WTC11 (cell line): ENCODE measurements around the gene TMC4. TPM values are rescaled to one million over a fixed set of nuclear protein-coding genes. Genes with fewer than 3 reads are reported as not detected.

Experiments
- ATAC-seq: fragments of 200-7000 bp; cut with Tn5 transposase; 2 replicates; pipeline ENCODE4 v1.10.0; 2021; ENCODE audit warnings: mild to moderate bottlenecking, moderate library complexity
- CTCF ChIA-PET: fragments of 300-600 bp; sonication (Branson Sonifier 250); formaldehyde crosslinking; loops from one replicate; lab custom pipeline; 2021; ENCODE audit warnings: antibody characterized with exemption; lab: Charles Lee
- POLR2A ChIA-PET: fragments of 350-600 bp; sonication (Branson Sonifier 250); formaldehyde crosslinking; loops from one replicate; lab custom pipeline; 2021; ENCODE audit warnings: antibody characterized with exemption; lab: Charles Lee
- DNase-seq: peaks from one replicate; pipeline ENCODE4 v3.0.0; 2021; ENCODE audit warnings: low spot score
- H3K27ac Mint-ChIP-seq: 2 replicates; pipeline ENCODE4 v1.8.0; 2021; ENCODE audit warnings: mixed read lengths
- H3K27me3 Mint-ChIP-seq: 2 replicates; pipeline ENCODE4 v1.8.0; 2021; ENCODE audit warnings: low read depth, mild to moderate bottlenecking, moderate library complexity, mixed read lengths
- H3K36me3 Mint-ChIP-seq: 2 replicates; pipeline ENCODE4 v1.8.0; 2021; ENCODE audit warnings: mixed read lengths
- H3K4me1 Mint-ChIP-seq: 2 replicates; pipeline ENCODE4 v1.8.0; 2022; ENCODE audit warnings: mixed read lengths
- H3K4me3 Mint-ChIP-seq: 2 replicates; pipeline ENCODE4 v1.8.0; 2021; ENCODE audit warnings: mild to moderate bottlenecking, moderate library complexity, mixed read lengths
- H3K9me3 Mint-ChIP-seq: 2 replicates; pipeline ENCODE4 v1.8.0; 2021; ENCODE audit warnings: mixed read lengths
- ESRRA ChIP-seq: sonication (generic); formaldehyde crosslinking; IDR thresholded peaks from 2 replicates; pipeline ENCODE4 v1.8.1; 2022; ENCODE audit warnings: mild to moderate bottlenecking, missing genetic modification reagents, borderline replicate concordance
- ETV6 ChIP-seq: sonication (generic); formaldehyde crosslinking; IDR thresholded peaks from 2 replicates; pipeline ENCODE4 v1.8.1; 2022; ENCODE audit warnings: mild to moderate bottlenecking, missing genetic modification reagents
- GTF2I ChIP-seq: fragments of 250-450 bp; sonication (Bioruptor Pico); conservative IDR thresholded peaks from 2 replicates; pipeline ENCODE4 v1.4.0; 2021; ENCODE audit warnings: mild to moderate bottlenecking
- IRF2 ChIP-seq: sonication (generic); formaldehyde crosslinking; IDR thresholded peaks from 2 replicates; pipeline ENCODE4 v1.8.0; 2022; ENCODE audit warnings: low read depth, missing genetic modification reagents, borderline replicate concordance
- KAT7 ChIP-seq: sonication (generic); formaldehyde crosslinking; IDR thresholded peaks from 2 replicates; pipeline ENCODE4 v1.8.1; 2023; ENCODE audit warnings: missing genetic modification reagents, mild to moderate bottlenecking, borderline replicate concordance
- NR3C1 ChIP-seq: sonication (generic); formaldehyde crosslinking; conservative IDR thresholded peaks from 2 replicates; pipeline ENCODE4 v1.8.1; 2023; ENCODE audit warnings: low read depth, mild to moderate bottlenecking, missing genetic modification reagents
- TP53 ChIP-seq: sonication (generic); formaldehyde crosslinking; IDR thresholded peaks from 2 replicates; pipeline ENCODE4 v1.8.1; 2023; ENCODE audit warnings: mild to moderate bottlenecking, missing genetic modification reagents
- ZNF317 ChIP-seq: sonication (generic); formaldehyde crosslinking; IDR thresholded peaks from 2 replicates; pipeline ENCODE4 v1.8.1; 2023; ENCODE audit warnings: low read depth, mild to moderate bottlenecking, moderate library complexity, missing genetic modification reagents, borderline replicate concordance
- ZNF423 ChIP-seq: fragments of 250-450 bp; sonication (Bioruptor Pico); IDR thresholded peaks from 2 replicates; pipeline ENCODE4 v2.1.2; 2022; ENCODE audit warnings: mild to moderate bottlenecking, moderate library complexity
- total RNA-seq: library from RNA; stranded (reverse); gene quantifications from 3 replicates; pipeline ENCODE4 v1.2.3, GENCODE V29; 2021
- TF ChIP-seq, protein P1 (sequence below): sonication (generic); formaldehyde crosslinking; IDR thresholded peaks from 2 replicates; pipeline ENCODE4 v1.8.0; 2023; ENCODE audit warnings: missing genetic modification reagents, mild to moderate bottlenecking, borderline replicate concordance
- TF ChIP-seq, protein P2 (sequence below): sonication (generic); formaldehyde crosslinking; IDR thresholded peaks from 2 replicates; pipeline ENCODE4 v1.8.1; 2022; ENCODE audit warnings: missing genetic modification reagents, borderline replicate concordance
- TF ChIP-seq, protein P3 (sequence below): sonication (generic); formaldehyde crosslinking; IDR thresholded peaks from 2 replicates; pipeline ENCODE4 v1.8.1; 2022; ENCODE audit warnings: low read depth, mild to moderate bottlenecking, moderate library complexity, missing genetic modification reagents, borderline replicate concordance
- TF ChIP-seq, protein P4 (sequence below): sonication (generic); formaldehyde crosslinking; IDR thresholded peaks from 2 replicates; pipeline ENCODE4 v1.8.0; 2023; ENCODE audit warnings: mild to moderate bottlenecking, missing genetic modification reagents

The TMC4 gene
- total RNA-seq, 1 experiment from 2014 or later, result 9.3 TPM

DNA sequence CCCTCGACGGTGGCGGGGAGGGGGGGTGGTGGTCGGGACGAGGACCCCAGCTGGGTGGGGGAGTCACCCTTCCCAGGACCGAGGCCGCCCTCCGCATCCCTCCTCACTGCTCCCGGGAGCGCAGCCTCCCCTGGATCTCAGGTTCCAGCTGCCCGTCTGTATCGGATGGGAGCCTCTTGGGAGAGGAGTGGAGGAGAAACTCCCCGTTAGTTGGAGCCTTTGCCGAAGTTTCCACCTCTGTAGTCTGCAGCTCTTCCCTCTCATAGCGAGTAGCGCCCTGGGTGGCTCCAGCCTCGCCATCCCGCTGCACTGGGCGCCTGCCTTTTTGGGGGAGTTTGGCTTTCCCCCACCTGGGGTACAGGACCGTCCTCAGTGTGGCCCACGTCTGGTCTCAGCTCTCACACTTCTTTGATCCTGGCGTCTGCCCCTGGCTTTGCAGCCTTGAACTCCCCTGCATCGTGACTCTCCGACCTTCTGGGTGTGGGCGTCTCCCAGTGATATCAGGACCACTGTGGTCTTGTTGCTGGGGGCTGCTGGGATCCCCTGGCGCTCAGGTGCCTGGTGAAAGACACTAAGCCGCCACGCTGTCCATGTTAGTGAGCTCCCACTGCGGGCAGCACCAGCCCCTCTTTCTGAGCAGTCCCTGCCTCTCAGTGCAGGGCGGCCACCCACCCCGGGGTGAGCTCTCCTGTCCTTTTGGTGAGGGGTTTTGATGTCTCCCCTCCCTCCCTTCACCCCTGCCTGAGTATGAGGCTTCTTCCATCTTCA lies 34.3 kb downstream of the TMC4 start (continued):
- TF ChIP-seq, protein P1, sequence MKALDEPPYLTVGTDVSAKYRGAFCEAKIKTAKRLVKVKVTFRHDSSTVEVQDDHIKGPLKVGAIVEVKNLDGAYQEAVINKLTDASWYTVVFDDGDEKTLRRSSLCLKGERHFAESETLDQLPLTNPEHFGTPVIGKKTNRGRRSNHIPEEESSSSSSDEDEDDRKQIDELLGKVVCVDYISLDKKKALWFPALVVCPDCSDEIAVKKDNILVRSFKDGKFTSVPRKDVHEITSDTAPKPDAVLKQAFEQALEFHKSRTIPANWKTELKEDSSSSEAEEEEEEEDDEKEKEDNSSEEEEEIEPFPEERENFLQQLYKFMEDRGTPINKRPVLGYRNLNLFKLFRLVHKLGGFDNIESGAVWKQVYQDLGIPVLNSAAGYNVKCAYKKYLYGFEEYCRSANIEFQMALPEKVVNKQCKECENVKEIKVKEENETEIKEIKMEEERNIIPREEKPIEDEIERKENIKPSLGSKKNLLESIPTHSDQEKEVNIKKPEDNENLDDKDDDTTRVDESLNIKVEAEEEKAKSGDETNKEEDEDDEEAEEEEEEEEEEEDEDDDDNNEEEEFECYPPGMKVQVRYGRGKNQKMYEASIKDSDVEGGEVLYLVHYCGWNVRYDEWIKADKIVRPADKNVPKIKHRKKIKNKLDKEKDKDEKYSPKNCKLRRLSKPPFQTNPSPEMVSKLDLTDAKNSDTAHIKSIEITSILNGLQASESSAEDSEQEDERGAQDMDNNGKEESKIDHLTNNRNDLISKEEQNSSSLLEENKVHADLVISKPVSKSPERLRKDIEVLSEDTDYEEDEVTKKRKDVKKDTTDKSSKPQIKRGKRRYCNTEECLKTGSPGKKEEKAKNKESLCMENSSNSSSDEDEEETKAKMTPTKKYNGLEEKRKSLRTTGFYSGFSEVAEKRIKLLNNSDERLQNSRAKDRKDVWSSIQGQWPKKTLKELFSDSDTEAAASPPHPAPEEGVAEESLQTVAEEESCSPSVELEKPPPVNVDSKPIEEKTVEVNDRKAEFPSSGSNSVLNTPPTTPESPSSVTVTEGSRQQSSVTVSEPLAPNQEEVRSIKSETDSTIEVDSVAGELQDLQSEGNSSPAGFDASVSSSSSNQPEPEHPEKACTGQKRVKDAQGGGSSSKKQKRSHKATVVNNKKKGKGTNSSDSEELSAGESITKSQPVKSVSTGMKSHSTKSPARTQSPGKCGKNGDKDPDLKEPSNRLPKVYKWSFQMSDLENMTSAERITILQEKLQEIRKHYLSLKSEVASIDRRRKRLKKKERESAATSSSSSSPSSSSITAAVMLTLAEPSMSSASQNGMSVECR (CRISPR knock-in tag), result no peak
- TF ChIP-seq NR3C1 (CRISPR knock-in tag) (no peak), GTF2I (CRISPR knock-in tag) (no peak), ETV6 (CRISPR knock-in tag) (no peak), ZNF317 (no peak)
- TF ChIP-seq, protein P2, sequence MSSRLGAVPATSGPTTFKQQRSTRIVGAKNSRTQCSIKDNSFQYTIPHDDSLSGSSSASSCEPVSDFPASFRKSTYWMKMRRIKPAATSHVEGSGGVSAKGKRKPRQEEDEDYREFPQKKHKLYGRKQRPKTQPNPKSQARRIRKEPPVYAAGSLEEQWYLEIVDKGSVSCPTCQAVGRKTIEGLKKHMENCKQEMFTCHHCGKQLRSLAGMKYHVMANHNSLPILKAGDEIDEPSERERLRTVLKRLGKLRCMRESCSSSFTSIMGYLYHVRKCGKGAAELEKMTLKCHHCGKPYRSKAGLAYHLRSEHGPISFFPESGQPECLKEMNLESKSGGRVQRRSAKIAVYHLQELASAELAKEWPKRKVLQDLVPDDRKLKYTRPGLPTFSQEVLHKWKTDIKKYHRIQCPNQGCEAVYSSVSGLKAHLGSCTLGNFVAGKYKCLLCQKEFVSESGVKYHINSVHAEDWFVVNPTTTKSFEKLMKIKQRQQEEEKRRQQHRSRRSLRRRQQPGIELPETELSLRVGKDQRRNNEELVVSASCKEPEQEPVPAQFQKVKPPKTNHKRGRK, result no peak
- TF ChIP-seq, protein P3, sequence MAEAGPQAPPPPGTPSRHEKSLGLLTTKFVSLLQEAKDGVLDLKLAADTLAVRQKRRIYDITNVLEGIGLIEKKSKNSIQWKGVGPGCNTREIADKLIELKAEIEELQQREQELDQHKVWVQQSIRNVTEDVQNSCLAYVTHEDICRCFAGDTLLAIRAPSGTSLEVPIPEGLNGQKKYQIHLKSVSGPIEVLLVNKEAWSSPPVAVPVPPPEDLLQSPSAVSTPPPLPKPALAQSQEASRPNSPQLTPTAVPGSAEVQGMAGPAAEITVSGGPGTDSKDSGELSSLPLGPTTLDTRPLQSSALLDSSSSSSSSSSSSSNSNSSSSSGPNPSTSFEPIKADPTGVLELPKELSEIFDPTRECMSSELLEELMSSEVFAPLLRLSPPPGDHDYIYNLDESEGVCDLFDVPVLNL (CRISPR knock-in tag), result no peak

DNA sequence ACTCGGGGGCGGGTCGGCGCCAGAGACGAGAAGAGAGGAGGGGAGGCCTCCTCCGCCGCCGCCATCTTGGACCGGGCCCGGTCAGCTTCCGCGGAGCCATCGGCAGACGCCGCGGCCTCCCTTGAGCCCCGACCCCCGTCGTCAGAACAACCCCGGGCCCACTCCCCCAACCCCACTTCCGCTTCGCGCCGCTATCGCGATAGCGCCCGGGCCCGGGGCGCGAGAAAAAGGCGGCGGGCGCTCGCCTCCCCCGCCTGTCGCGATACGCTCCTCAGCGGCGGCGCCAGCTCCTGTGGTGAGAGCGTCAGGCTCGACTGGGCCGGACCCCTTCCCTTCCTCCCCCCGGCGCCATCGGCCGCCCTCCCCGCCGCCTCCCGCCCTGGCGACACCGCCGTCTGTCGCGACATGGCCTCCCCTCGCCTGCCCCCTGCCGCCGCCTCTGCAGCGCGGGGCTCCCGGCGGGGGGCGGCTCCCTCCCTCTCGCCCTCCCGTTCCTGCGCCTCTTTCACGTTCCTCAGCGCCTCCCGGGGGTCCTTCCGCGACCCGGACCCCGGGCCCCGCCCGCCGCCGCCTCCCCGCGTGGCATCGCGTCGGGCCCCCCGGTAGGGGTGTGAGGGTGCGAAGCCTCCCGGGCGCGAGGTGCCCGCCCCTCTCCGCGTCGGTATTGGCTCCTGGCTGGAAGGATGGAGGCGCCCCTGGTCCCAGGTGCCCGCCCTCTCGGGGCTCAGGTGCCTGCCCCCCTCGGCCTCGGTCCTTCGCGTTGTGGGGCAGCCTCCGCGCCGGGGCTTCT lies 35.1 kb downstream of the TMC4 start, which contains the start of gene CNOT3:
Gene CNOT3 (plus strand): TSS at position 64 of the 790 bp plus-strand sequence. CDS start 5,217 bp downstream, outside the sequence.
- POLR2A ChIA-PET, result interaction anchor here (0.8 to 2.8 kb wide), 7 partner anchors 12 to 270 kb away, joined by 3 to 23 read pairs (median 6); partner anchors contain the start of genes LENG1, MYADM, PRPF31 and TFPT
- peaks cover 11% of the 10 kb centered on the region for H3K36me3 Mint-ChIP-seq
- no peaks in the 10 kb centered on the region for H3K27me3 Mint-ChIP-seq
- H3K27ac Mint-ChIP-seq, result peak within 1 kb of the TSS; percentile 98
- peaks cover 35% of the 10 kb centered on the region for H3K4me1 Mint-ChIP-seq
- H3K9me3 Mint-ChIP-seq, result no peaks in the 10 kb centered on the region
- CTCF ChIA-PET, result interaction anchor here (1.0 to 2.7 kb wide), 20 partner anchors 14 to 617 kb away, joined by 3 to 19 read pairs (median 6); partner anchors contain the start of genes MBOAT7, MYADM, PRPF31 and TFPT
- no peak for DNase-seq
- no peak for ATAC-seq
- H3K4me3 Mint-ChIP-seq, result peak within 1 kb of the TSS; percentile 92
- peak; percentile 55; the same call in 1 of the 2 replicates for TF ChIP-seq ZNF423 (CRISPR knock-in tag)
- TF ChIP-seq IRF2 (CRISPR knock-in tag), result no peak
- TF ChIP-seq GTF2I (CRISPR knock-in tag), result no peak
- 0 out of 2 replicates have a peak, but pooled peaks have one; percentile 52 for TF ChIP-seq KAT7 (CRISPR knock-in tag)
- TF ChIP-seq, protein P1 (CRISPR knock-in tag), result no peak
- TF ChIP-seq, protein P2, result no peak
- no peak for TF ChIP-seq ESRRA (CRISPR knock-in tag)
- peak; percentile 53; the same call in 1 of the 2 replicates for TF ChIP-seq TP53 (CRISPR knock-in tag)
- TF ChIP-seq, protein P4, sequence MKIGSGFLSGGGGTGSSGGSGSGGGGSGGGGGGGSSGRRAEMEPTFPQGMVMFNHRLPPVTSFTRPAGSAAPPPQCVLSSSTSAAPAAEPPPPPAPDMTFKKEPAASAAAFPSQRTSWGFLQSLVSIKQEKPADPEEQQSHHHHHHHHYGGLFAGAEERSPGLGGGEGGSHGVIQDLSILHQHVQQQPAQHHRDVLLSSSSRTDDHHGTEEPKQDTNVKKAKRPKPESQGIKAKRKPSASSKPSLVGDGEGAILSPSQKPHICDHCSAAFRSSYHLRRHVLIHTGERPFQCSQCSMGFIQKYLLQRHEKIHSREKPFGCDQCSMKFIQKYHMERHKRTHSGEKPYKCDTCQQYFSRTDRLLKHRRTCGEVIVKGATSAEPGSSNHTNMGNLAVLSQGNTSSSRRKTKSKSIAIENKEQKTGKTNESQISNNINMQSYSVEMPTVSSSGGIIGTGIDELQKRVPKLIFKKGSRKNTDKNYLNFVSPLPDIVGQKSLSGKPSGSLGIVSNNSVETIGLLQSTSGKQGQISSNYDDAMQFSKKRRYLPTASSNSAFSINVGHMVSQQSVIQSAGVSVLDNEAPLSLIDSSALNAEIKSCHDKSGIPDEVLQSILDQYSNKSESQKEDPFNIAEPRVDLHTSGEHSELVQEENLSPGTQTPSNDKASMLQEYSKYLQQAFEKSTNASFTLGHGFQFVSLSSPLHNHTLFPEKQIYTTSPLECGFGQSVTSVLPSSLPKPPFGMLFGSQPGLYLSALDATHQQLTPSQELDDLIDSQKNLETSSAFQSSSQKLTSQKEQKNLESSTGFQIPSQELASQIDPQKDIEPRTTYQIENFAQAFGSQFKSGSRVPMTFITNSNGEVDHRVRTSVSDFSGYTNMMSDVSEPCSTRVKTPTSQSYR (CRISPR knock-in tag), result no peak
